Activated effector memory CD4-positive, alpha-beta T cell treated with anti-CD3 and anti-CD28 coated beads, Interleukin-2, amount 50 U/mL, for 16 hours (primary cell): ENCODE measurements around the gene U2SURP.
"Not testable (repeated sequence)": the region's sequence is repeated elsewhere in the genome, so short reads cannot be mapped to it uniquely, and the experiment has no call there.

Experiments
- DNase-seq: peaks from one replicate; pipeline ENCODE4 v3.0.0-alpha.2; 2020

The U2SURP gene

DNA sequence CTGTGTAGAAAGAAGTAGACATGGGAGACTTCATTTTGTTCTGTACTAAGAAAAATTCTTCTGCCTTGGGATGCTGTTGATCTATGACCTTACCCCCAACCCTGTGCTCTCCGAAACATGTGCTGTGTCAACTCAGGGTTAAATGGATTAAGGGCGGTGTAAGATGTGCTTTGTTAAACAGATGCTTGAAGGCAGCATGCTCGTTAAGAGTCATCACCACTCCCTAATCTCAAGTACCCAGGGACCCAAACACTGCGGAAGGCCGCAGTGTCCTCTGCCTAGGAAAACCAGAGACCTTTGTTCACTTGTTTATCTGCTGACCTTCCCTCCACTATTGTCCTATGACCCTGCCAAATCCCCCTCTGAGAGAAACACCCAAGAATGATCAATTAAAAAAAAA, 72.6 kb downstream of the U2SURP start:
- DNase-seq = not testable (repeated sequence)

DNA sequence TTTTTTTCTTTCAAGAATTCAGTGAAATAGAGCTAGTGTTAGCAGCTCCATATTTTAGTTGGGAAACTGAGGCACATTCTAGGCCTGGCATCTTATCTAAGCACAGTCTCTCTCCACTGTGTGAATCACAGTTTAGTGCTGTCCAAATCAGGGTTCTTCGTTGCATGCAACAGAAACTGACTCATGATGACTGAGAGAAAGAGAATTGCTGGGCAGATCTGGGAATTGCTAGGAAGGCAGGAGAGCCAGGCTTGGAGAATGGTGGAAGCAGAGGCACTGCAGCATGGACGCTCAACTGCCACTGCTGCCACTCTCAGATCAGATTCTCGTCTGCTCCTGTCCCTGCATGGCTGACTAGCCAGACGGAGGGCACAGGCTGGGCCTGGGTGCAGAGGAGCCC, 77.5 kb downstream of the U2SURP start:
- no peak for DNase-seq

GRCh38 chr3:143080196-143080595, 78.8 kb downstream of the U2SURP start:
- DNase-seq = no peak

DNA sequence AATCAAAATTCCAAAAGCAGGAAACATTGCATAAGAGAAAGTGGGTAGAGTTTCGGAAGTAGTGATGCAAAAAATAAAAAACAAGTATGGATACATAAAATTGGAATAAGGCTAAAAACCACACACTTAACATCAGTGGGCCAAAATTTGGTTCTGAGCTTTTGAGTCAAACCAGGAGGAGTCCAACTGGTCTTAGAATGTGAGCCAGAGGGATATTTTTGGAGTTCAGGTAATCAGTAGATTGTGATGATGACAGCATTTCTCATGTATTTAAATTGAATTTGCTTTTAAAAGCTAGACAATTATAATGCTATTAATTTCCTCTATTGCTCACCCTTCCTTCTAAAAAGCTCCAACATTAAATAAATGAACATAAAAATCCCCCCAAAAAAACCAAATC, 80.0 kb downstream of the U2SURP start:
- DNase-seq = no peak

DNA sequence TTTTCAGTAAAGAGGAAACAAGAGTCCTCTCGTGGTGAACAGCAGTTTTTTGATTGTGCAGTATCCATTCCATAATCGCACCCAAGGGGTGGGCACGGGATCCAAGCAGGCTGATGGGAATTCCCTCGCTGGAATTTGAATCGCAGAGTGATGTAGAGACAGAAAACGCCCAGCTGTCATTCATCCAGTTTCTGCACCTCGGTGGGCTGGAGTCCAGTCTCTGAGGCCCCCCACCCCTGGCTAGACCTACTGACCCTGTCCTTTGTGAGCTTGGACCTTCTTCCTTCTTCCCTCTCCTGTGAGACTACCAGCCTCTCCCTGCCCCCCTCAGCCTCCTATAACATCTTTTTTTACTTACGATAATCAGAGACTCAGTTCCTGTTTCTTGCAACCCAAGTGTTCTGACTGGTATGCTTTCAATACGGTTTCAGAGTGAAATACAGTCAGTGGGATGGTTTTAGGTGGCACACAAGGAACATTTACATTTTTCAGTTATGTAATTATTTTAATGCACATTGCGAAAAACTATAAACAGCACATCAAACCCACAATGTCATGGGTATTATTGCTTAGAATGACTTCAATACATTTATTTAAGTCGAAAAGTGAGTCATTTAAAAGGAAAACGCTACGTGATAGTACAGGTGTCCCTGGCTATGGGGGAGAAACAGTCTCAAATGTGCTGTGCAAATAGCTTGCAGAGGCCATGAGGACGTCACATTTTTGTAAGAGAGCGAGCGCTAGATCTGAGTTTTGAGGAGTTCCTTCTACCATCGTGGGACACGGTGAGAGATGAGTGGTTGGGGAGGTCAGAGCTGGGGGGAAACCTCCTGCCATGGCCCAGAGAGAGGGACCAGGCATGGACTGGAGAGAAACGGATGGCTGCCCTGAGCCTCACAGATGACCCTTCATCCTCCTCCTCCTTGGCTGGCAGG, 80.7 kb downstream of the U2SURP start:
- DNase-seq = no peak

DNA sequence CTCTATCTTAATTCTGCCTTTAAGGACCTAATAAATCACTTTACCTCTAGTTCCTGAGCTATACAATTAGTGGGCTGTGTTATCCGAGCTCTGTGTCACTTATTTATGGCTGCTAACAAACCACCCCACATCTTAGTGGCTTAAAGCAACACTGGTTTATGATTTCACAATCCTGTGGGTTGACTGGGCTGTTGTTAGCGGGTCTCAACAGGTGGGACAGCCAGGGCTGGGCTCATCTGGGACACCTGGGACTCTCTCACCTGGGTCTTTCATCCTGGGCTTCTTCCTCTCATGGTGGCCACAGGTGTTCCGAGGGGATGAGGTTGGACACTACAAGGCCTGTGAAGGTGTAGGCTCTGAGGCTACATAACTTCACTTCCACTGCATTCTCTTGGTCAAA, 82.4 kb downstream of the U2SURP start:
- no peak for DNase-seq

- DNase-seq = no peak
Measured at GRCh38 chr3:143084856-143085731, 83.7 kb downstream of the U2SURP start.

GRCh38 chr3:143088835-143089234, 87.5 kb downstream of the U2SURP start:
- DNase-seq = no peak

GRCh38 chr3:143089965-143090364, 88.6 kb downstream of the U2SURP start:
- no peak for DNase-seq

GRCh38 chr3:143090486-143090885, 89.1 kb downstream of the U2SURP start:
- no peak for DNase-seq

GRCh38 chr3:143090976-143091837, 89.8 kb downstream of the U2SURP start:
- DNase-seq = no peak

DNA sequence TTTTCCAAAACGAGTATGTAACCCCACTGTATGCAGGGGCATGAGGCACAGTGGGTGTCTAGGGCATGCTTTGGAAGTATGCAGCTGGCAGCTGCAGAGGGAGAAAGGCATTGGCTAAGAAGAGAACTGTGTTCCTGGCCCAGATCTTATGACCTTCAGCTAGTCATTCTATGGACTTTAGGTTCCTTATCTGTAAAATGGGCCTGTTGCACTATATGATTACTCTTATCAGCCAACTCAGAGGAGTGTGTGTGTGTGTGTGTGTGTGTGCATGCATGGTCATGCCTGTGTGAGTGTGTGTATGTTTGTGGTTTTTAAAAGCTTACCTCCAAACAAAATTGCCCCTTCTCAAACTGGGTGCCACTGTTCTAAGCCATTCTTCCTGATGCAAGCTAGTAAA, 90.8 kb downstream of the U2SURP start:
- DNase-seq = no peak

- no peak for DNase-seq
Measured at GRCh38 chr3:143095813-143096212, 94.4 kb downstream of the U2SURP start.

- no peak for DNase-seq
Measured at GRCh38 chr3:143098032-143098764, 96.8 kb downstream of the U2SURP start.

- no peak for DNase-seq
Measured at GRCh38 chr3:143099210-143099609, 97.8 kb downstream of the U2SURP start.

DNA sequence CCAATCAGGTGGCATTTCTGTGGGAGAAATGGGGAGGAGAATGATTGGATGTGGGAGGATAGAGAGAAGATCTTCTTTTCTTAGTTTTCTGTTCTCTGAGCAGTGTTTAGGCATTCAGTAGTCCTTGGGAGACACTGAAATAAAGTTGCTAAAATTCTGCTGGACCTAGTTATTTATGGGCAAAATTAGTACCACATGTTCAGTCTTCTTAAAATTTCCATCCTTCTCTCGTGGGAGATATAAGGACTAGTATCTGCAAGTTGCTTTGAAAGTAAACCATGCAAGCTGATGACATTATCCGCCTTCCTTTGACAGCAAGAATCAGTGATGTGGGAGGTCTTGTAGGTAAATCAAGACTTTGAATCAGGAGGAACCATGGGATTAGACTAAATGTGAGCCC, 98.3 kb downstream of the U2SURP start:
- no peak for DNase-seq

DNA sequence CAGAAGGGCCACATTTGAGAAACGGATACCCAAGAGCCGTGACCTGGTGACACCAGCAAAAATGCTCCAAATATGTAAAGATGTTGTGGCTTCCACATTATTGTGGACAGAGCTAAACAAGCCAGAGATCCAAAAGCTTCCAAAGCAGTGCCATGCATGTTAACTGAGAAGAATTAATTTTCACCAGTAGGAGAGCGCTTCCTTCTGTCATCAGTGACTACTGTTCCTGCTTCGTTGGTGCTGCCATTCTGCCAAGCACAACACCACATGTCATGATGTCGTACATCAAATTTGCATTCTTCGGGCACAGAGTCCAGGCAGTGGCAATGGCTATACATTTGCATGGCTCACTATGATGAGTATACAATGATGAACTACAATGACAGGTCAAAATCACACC, 99.1 kb downstream of the U2SURP start:
- DNase-seq = no peak

GRCh38 chr3:143101792-143102381, 100.5 kb downstream of the U2SURP start:
- no peak for DNase-seq

DNA sequence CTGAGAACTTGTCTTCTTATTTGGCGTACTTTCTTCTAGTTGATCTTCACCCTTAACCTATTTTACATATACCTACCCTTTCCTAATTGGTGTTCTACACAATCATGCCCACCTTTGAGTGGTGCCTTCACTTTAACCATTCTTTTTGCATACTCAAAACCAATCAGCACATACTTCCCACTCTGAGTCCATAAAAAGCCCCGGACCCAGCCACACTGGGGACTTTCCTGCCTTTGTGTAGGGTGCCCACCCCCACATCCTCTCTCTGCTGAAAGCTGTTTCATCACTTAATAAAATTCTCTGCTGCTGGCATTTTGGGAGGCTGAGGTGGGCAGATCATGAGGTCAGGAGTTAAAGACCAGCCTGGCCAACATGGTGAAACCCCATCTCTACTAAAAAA, 102.3 kb downstream of the U2SURP start:
- DNase-seq = no peak

DNA sequence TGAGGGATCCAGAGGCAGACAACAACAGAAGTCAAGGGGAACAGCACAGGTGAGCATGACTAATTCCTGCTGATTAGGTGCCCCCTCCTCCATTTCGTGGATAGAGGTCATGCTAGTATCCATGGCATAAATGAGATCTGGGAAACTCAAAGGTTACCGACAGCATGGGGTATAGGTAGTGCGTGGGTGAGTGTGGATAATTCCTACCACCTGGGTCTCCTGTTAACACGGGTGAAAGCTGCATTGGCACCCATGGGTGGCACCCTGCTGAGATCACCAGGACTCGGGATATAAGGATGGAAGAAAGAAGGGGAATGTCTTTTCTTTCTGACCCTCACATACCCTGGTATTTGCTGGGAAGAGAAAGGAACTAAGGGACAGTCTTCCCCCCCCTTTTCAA, 103.8 kb downstream of the U2SURP start:
- DNase-seq = no peak

- no peak for DNase-seq
Measured at GRCh38 chr3:143109861-143110260, 108.5 kb downstream of the U2SURP start.
